Measurements from ENCODE around the gene PHYHD1. TPM values are rescaled to one million over a fixed set of nuclear protein-coding genes. Genes with fewer than 3 reads are reported as not detected.
"Not testable (repeated sequence)": the region's sequence is repeated elsewhere in the genome, so short reads cannot be mapped to it uniquely, and the experiment has no call there.

Gene PHYHD1
- total RNA-seq, 6 donors from 2014 or later: 27.6 to 286 (median 57.7) TPM

GRCh38 chr9:128947527-128948301 lies 26.9 kb downstream of the PHYHD1 start, which contains the start of the genes DOLK and NUP188:
Gene DOLK (minus strand): TSS chr9:128947603. CDS start chr9:128947303, 300 bp downstream.
Gene NUP188 (plus strand): TSS chr9:128947699. CDS start chr9:128947720, 21 bp downstream.
- ATAC-seq (ENCODE audit: low FRiP score in 2 of 2) (peak; percentile 93 to 96), DNase-seq (peak; percentile 96 to 100)
- Histone ChIP-seq H3K36me3 (peaks cover 2 to 30% (median 9%) of the 10 kb centered on the region in 4 donors), H3K9me3 (no peaks in the 10 kb centered on the region), H3K27me3 (no peaks in the 10 kb centered on the region), H3K4me3 (peak within 1 kb of the TSS; percentile 65 to 89 (median 86)), H3K4me1 (peaks cover 19 to 40% (median 26%) of the 10 kb centered on the region in 4 donors), H3K27ac (peak within 1 kb of the TSS; percentile 89 to 96 (median 92))
- TF ChIP-seq POLR2AphosphoS5 (IDR thresholded peaks at IDR 0.05) (peak; percentile 92 to 98), POLR2A (IDR thresholded peaks at IDR 0.05) (peak in 3 of 4 donors; percentile 75 to 95 (median 85)), EP300 (IDR thresholded peaks at IDR 0.05) (peak in 1 of 4 donors; percentile 62), CTCF (IDR thresholded peaks at IDR 0.05) (peak in 1 of 6 experiments; percentile 24)
- 0 to 1% methylated on average over 46 to 67 of the region's 86 CpGs for WGBS, 2 donors

- not testable (repeated sequence) for H3K27me3 ChIP-seq; H3K9me3 ChIP-seq; ATAC-seq (ENCODE audit: low FRiP score in 2 of 2); H3K27ac ChIP-seq; H3K4me3 ChIP-seq; DNase-seq; H3K4me1 ChIP-seq
- peaks cover 21 to 85% (median 48%) of the 10 kb centered on the region in 4 donors for H3K36me3 ChIP-seq
- WGBS, 2 donors: 91 to 94% methylated on average over 9 of the region's 9 CpGs
These were observed 40.6 kb downstream of the PHYHD1 start for GRCh38 chr9:128961403-128961802.

GRCh38 chr9:128969491-128969890 lies 48.7 kb downstream of the PHYHD1 start:
- Histone ChIP-seq H3K4me1 (no peaks in the 10 kb centered on the region), H3K9me3 (no peaks in the 10 kb centered on the region), H3K27me3 (no peaks in the 10 kb centered on the region), H3K4me3 (no peak overlapping the region), H3K36me3 (peaks cover 36 to 84% (median 60%) of the 10 kb centered on the region in 4 donors), H3K27ac (no peak overlapping the region)
- WGBS, 2 donors: 97 to 98% methylated on average over 5 of the region's 5 CpGs
- DNase-seq (no peak), ATAC-seq (ENCODE audit: low FRiP score in 2 of 2) (no peak)
- TF ChIP-seq POLR2A (IDR thresholded peaks at IDR 0.05) (no peak), CTCF (IDR thresholded peaks at IDR 0.05) (no peak), POLR2AphosphoS5 (IDR thresholded peaks at IDR 0.05) (no peak), EP300 (IDR thresholded peaks at IDR 0.05) (no peak)

GRCh38 chr9:128972956-128973355 lies 52.2 kb downstream of the PHYHD1 start:
- WGBS, 2 donors: 88 to 91% methylated on average over 4 of the region's 4 CpGs
- Histone ChIP-seq H3K36me3 (peaks cover 52 to 99% (median 83%) of the 10 kb centered on the region in 4 donors), H3K27ac (no peak overlapping the region), H3K9me3 (no peaks in the 10 kb centered on the region), H3K4me3 (no peak overlapping the region), H3K27me3 (no peaks in the 10 kb centered on the region), H3K4me1 (no peaks in the 10 kb centered on the region)
- DNase-seq: no peak
- no peak for ATAC-seq (ENCODE audit: low FRiP score in 2 of 2)
- TF ChIP-seq POLR2AphosphoS5 (IDR thresholded peaks at IDR 0.05): no peak
- no peak for TF ChIP-seq POLR2A (IDR thresholded peaks at IDR 0.05)
- no peak for TF ChIP-seq CTCF (IDR thresholded peaks at IDR 0.05)
- no peak for TF ChIP-seq EP300 (IDR thresholded peaks at IDR 0.05)

GRCh38 chr9:128979111-128979510 lies 58.3 kb downstream of the PHYHD1 start:
- TF ChIP-seq CTCF (IDR thresholded peaks at IDR 0.05): no peak
- TF ChIP-seq EP300 (IDR thresholded peaks at IDR 0.05): no peak
- no peak for TF ChIP-seq POLR2AphosphoS5 (IDR thresholded peaks at IDR 0.05)
- no peak for TF ChIP-seq POLR2A (IDR thresholded peaks at IDR 0.05)
- peaks cover 60 to 97% (median 84%) of the 10 kb centered on the region in 4 donors for H3K36me3 ChIP-seq
- DNase-seq (no peak), ATAC-seq (ENCODE audit: low FRiP score in 2 of 2) (no peak)
- WGBS, 2 donors: 91 to 92% methylated on average over 3 of the region's 3 CpGs
- no peaks in the 10 kb centered on the region for H3K9me3 ChIP-seq
- no peaks in the 10 kb centered on the region for H3K4me1 ChIP-seq
- H3K27ac ChIP-seq: no peak overlapping the region
- H3K27me3 ChIP-seq: no peaks in the 10 kb centered on the region
- H3K4me3 ChIP-seq: no peak overlapping the region
